Limb (tissue), 2 donors: Measurements from ENCODE around the gene CARS1.
"Not testable (repeated sequence)": the region's sequence is repeated elsewhere in the genome, so short reads cannot be mapped to it uniquely, and the experiment has no call there.

Experiments used
- DNase-seq, 2 donors: peaks; one replicate each; pipeline ENCODE4 v3.0.0-alpha.2; 2016; ENCODE audit errors: extremely low spot score in 2 of 2

The CARS1 gene

DNA sequence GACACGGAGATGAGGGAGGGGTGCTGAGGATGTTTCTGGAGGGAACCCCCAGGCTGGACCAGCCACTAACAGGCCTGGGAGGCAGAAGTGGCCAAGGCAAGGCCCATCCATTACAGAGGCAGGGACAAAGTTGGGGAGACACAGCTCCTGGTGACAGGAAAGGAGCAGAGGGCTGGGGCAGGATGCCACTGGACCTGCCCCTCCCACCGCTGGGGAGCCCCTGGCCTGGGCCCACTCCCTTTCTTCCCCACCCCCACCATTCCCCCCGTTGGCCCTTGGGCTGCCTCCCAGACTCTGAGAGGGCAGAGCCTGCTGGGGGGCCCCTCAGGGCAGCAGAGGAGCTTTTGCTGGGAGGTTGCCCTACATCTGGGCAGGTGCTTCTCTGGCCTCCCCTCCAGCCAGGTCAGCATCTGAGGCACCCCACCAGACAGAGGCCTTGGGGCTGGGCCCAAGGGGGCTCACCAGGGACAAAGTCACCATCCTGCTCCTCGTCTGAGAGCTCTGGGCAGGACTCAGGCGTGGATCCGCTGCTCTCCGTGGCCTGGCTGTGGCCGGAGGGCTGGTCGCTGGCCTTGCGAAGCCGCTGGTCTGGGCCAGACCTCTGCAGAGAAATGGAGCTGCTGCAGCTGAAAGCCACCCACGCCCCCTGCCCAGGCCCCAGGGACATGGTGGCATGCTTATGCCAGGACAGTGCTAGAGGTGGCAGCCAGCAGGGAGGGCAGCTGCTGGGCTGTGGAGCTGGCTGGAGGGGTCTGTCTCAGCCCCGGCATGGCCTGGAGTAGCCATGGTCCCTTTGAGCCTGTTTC is 33.1 kb upstream of the CARS1 start:
- DNase-seq = no peak

DNA sequence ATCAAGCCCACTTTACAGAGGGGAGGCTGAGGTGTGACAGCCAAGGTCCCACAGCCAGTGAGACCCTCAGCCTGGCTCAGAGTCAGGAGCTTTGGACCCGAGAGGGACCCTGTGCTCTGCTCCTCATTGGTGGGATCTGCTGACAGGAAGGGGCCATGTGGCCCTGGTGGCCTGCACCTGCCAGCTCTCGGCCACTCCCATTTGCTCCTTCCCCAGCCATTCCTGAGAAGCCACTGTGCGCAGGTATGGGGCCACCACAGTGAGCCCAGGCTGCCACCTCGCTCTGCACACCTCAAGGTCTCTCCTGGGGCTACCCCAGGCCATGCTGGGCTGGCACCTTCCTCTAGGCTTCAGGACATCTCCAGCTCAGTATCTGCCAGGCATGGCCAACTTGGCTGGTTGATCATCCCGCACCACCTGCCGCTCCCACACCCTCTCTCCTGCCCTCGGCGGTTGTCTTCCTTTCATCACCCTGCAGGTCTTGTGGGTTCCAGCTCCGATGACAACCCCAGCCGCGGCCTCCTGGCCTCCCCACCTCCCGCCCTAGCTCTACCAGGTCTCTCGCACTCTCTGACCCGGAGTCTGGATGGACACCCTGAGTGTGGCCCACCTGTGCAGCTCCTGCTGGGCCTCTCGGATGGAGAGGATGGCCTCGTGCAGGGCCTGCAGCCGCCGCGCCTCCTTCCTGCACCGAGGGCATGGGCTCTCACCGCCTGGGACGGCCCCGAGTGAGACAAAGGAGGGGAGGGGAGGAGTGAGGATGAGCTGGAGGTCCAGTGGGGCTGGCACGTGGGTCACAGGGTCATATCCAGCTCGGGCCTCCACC is 32.2 kb upstream of the CARS1 start:
- no peak for DNase-seq

DNA sequence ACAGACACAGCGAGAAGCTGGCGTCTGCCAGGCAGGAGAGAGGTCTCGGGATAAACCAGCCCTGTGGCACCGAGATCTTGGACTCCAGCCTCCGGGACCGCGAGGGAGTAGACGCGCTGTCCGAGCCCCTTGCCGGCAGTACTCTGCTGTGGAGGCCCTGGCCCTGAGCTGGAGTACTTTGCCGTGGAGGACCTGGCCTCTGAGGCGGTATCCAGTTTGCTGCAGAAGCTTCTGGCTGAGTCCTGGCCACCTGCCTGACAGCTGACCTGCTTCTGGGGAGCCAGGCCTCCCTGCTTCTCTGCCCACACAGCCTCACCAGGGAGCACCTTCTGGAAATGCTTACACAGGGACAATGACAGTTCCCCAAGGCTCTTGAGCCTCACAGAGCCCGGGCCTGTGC is 31.6 kb upstream of the CARS1 start:
- no peak for DNase-seq

- DNase-seq = no peak
Measured at GRCh38 chr11:3087821-3088800, 30.9 kb upstream of the CARS1 start.

- DNase-seq = no peak
Measured at GRCh38 chr11:3087373-3087772, 30.1 kb upstream of the CARS1 start.

DNA sequence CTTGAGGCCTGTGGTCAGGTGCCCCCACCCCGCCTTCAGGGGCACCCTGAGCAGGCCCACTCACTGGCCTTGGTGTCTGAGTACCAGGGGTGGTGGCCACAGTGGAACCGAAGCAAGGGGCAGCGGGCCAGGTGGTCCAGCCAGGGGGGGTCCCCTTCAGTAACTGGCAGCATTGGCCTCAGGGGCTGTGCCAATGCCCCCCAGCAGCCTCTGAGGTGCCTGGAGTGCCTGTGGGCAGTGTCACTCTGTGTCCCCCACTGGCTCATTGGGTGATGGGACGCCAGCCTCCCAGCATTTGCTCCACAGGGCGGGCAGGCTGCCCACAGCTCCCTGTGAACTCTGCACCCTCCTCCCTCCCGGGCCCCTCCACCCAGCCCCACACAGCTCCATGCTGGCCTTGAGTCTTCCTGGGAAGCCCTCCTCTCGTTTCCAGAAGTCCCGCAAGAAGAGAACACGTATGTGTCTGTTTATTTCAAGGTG is 29.5 kb upstream of the CARS1 start:
- no peak for DNase-seq

GRCh38 chr11:3086114-3086513 is 28.9 kb upstream of the CARS1 start:
- DNase-seq = no peak

DNA sequence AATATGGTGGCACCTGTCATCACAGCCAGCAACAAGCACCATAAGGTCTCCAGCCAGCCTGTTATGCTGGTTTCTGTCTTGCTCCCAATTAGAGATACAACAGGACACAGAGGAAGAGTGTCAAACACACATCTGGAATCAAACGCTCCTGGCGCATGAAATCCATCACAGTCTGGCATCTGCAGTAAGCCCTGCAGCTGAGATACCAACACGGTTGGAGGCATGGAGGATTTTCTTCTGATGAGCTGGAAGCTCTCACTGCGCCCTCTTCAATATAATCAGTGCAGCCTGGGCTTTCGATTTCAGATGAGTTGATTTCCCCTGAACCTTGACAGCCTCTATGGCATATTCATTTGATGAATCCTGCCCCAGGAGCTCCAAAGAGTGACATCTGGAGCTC is 27.8 kb upstream of the CARS1 start:
- DNase-seq = no peak

DNA sequence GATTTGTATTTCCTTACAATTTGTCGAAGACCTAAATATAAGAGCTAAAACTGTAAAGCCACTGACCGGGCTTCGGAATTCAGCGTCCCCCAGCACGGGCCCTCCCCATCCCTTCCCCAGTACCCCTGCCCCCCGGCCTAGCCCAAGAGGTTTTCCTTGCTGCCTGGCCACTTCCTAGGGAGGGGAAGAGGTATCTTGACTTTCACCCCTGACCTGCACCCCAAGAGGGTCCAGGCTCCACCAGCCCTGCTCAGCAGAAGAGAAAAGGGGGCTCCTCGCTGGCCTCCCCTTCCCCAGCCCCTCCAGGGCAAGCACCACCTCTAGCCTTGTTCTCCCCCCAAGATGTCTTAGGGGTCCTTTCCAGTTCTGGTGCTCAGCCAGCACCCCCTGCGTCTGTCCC is 26.1 kb upstream of the CARS1 start:
- no peak for DNase-seq

DNA sequence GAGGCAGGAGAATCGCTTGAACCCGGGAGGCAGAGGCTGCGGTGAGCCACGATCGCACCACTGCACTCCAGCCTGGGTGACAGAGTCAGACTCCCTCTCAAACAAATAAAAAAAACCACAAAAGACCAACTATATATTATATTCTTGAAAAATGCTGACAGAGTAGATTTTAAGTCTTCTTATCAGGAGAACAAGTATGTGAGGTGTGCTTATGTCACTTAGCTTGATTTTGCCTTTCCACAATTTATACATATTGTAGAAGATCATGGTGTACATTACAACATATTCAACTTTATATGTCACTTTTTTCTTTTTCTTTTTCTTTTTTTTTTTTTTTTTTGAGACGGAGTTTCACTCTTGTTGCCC is 24.1 kb upstream of the CARS1 start:
- DNase-seq = no peak

GRCh38 chr11:3080733-3081385 is 23.6 kb upstream of the CARS1 start:
- no peak for DNase-seq

DNA sequence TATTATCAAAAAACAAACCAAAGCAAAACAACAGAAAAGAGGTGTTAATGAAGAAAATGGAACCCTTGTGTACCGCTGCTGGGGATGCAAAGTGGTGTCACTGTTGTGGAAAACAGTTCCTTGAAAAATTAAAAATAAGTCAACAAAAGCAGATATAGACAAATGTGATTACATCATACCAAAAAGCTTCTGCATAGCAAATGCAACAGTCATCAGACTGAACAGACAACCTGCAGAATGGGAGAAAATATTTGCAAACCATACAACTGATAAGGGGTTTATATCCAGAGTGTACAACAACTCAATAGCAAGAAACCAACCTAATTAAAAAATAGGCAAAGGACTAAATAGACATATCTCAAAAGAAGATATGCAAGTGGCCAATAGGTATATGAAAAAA is 22.9 kb upstream of the CARS1 start:
- DNase-seq = no peak

- DNase-seq = no peak
Measured at GRCh38 chr11:3077846-3078440, 20.7 kb upstream of the CARS1 start.

- DNase-seq = no peak
Measured at GRCh38 chr11:3077189-3077836, 20.1 kb upstream of the CARS1 start.

GRCh38 chr11:3074912-3075589 is 17.8 kb upstream of the CARS1 start:
- DNase-seq = no peak

DNA sequence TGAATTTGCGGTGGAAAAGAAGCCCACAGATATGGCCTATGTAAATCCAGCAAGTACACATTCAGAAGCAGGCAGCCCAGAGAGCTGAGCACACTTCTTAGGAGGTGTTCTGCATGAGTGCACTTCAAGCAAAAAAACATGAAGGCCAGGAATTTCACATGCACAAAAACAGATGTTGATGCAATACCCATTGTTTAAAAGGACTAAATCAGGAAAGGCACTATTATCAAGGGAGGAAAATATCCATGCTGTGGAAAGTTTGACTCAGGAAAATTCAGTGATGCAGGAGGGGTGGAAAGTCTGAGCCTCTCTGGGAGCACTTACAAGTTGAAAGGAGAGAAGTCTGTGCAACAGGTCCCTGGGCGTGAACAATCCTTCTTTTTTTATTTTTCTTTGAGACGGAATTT is 15.8 kb upstream of the CARS1 start:
- DNase-seq = peak in 1 of 2 donors; percentile 78

- no peak for DNase-seq
Measured at GRCh38 chr11:3069425-3069824, 12.2 kb upstream of the CARS1 start.

DNA sequence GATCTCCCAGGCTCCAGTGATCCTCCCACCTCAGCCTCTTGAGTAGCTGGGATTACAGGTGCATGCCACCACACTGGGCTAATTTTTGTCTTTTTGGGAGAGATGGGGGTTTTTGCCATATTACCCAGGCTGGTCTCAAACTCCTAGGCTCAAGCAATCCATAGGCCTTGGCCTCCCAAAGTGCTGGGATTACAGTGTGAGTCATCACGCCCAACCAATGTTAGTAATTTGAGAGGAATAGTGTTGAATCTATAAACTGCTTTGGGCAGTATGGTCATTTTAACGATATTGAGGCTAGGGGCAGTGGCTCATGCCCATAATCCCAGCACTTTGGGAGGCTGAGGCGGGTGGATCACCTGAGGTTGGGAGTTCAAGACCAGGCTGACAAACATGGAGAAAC is 9.1 kb upstream of the CARS1 start:
- DNase-seq = not testable (repeated sequence)

DNA sequence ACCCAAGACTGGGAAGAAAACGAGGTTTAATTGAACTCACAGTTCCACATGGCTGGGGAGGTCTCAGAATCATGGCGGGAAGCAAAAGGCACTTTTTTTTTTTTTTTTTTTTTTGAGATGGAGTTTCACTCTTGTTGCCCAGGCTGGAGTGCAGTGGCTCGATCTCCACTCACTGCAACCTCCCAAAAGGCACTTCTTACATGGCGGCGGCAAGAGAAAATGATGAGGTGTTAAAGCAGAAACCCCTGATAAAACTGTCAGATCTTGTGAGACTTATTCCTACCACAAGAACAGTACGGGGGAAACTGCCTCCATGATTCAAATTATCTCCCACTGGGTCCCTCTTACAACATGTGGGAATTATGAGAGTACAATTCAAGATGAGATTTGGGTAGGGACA is 7.5 kb upstream of the CARS1 start:
- DNase-seq = not testable (repeated sequence)

DNA sequence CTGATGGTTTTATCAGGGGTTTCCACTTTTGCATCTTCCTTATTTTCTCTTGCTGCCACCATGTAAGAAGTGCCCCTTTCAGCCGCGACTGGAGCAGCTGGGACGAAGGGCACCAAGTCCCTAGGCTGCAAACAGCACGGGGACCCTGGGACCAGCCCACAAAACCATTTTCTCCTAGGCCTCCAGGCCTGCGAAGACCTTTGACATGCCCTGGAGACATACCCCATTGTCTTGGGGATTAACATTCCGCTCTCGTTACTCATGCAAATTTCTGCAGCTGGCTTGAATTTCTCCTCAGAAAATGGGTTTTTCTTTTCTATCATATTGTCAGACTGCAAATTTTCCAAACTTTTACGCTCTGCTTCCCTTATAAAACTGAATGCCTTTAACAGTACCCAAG is 6.7 kb upstream of the CARS1 start:
- not testable (repeated sequence) for DNase-seq
